ENCODE measurements around the gene CNNM4. TPM values are rescaled to one million over a fixed set of nuclear protein-coding genes. Genes with fewer than 3 reads are reported as not detected.

The CNNM4 gene
- total and polyA plus RNA-seq, 2 of the 4 experiments (the other 2 are of a cell fraction), result 2.0 to 4.1 TPM

- TF ChIP-seq MAFK (IDR thresholded peaks at IDR 0.05; ENCODE audit: low read depth, low read length), result no peak
Measured at GRCh38 chr2:96809951-96810782, 49.5 kb downstream of the CNNM4 start (continued).

- BruUV-seq (replicated peaks), result no TSS peak
- dilution Hi-C loops (cut with HindIII; ENCODE audit: low sequenced_read_pairs, unreplicated experiment), result no loop called here
Measured at GRCh38 chr2:96810783-96811192, 50.1 kb downstream of the CNNM4 start.

More at GRCh38 chr2:96810783-96811192, 50.1 kb downstream of the CNNM4 start:
- Histone ChIP-seq H3K27ac (ENCODE audit: insufficient read depth, low read length) (no peak overlapping the region), H3K23ac (ENCODE audit: low read depth, low read length) (no peak overlapping the region), H4K5ac (ENCODE audit: low read depth, low read length) (no peak overlapping the region), H2BK5ac (ENCODE audit: low read depth, low read length, poor library complexity, severe bottlenecking) (no peak overlapping the region), H4K8ac (ENCODE audit: low read depth in 2 of 2, low read length in 2 of 2) (no peak overlapping the region), H2AK9ac (replicated peaks; ENCODE audit: low read depth, low read length, poor library complexity) (no peak overlapping the region), H2AFZ (replicated peaks; ENCODE audit: low read length, poor library complexity) (no peak overlapping the region), H2BK120ac (ENCODE audit: low read depth, low read length) (no peak overlapping the region), H3K14ac (replicated peaks; ENCODE audit: low read depth, low read length) (no peak overlapping the region), H2BK15ac (ENCODE audit: low read depth, low read length) (no peak overlapping the region), H3K27me3 (ENCODE audit: control insufficient read depth, insufficient read depth, low read length) (no peaks in the 10 kb centered on the region), H3K56ac (ENCODE audit: extremely low read depth, insufficient read depth, low read length) (no peak overlapping the region), H4K91ac (ENCODE audit: insufficient read depth, low read depth, low read length) (no peak overlapping the region), H3K4me2 (ENCODE audit: low read depth, low read length) (no peak overlapping the region), H2AK5ac (ENCODE audit: low read depth, low read length) (peak overlapping the region; percentile 39; the same call in 1 of the 2 replicates), H4K20me1 (ENCODE audit: insufficient read depth, low read length) (no peaks in the 10 kb centered on the region), H3K9ac (ENCODE audit: low read depth, low read length) (no peak overlapping the region), H3K4me3 (ENCODE audit: insufficient read depth, low read depth, low read length) (no peak overlapping the region), H2BK20ac (ENCODE audit: low read depth, low read length) (no peak overlapping the region), H3K36me3 (ENCODE audit: control insufficient read depth, insufficient read depth, low read length) (0 out of 2 replicates have a peak, but pooled peaks cover 1% of the 10 kb centered on the region), H3K18ac (ENCODE audit: low read depth, low read length) (no peak overlapping the region), H3K4ac (ENCODE audit: low read depth, low read length) (no peak overlapping the region), H3K4me1 (ENCODE audit: control insufficient read depth, insufficient read depth, low read length) (peaks cover 7% of the 10 kb centered on the region), H3K9me3 (ENCODE audit: control insufficient read depth, insufficient read depth, low read length) (no peaks in the 10 kb centered on the region), H3K9me1 (ENCODE audit: insufficient read depth, low read length) (peaks cover 4% of the 10 kb centered on the region; the same call in 1 of the 2 replicates), H3K79me1 (ENCODE audit: low read depth in 1 of 2, low read length in 2 of 2) (no peaks in the 10 kb centered on the region)
- CTCF ChIA-PET, result interaction anchor here (0.9 kb wide), 1 partner anchor 14 kb away, joined by 3 read pairs; no protein-coding TSS in a partner anchor
- TF ChIP-seq, protein P1, sequence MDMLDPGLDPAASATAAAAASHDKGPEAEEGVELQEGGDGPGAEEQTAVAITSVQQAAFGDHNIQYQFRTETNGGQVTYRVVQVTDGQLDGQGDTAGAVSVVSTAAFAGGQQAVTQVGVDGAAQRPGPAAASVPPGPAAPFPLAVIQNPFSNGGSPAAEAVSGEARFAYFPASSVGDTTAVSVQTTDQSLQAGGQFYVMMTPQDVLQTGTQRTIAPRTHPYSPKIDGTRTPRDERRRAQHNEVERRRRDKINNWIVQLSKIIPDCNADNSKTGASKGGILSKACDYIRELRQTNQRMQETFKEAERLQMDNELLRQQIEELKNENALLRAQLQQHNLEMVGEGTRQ (IDR thresholded peaks at IDR 0.05; ENCODE audit: low read depth, low read length), result no peak
- TF ChIP-seq RFX5 (IDR thresholded peaks at IDR 0.05; ENCODE audit: low read depth, low read length) (no peak), MXI1 (IDR thresholded peaks at IDR 0.05; ENCODE audit: borderline replicate concordance, low read depth, low read length) (no peak), POLR2A (IDR thresholded peaks at IDR 0.05; ENCODE audit: low read depth, low read length) (no peak), RAD21 (IDR thresholded peaks at IDR 0.05; ENCODE audit: low read length) (no peak), SMC3 (IDR thresholded peaks at IDR 0.05; ENCODE audit: low read depth, low read length) (no peak), CEBPB (IDR thresholded peaks at IDR 0.05; ENCODE audit: low read depth, low read length) (no peak), MAZ (IDR thresholded peaks at IDR 0.05; ENCODE audit: borderline replicate concordance, low read depth, low read length) (no peak), RCOR1 (IDR thresholded peaks at IDR 0.05; ENCODE audit: insufficient replicate concordance, low read length) (no peak), NFE2L2 (IDR thresholded peaks at IDR 0.05; ENCODE audit: low read depth, low read length) (no peak), FOS (IDR thresholded peaks at IDR 0.05; ENCODE audit: low read depth, low read length) (no peak), CHD1 (IDR thresholded peaks at IDR 0.05; ENCODE audit: low read depth, low read length) (no peak)
- TF ChIP-seq, protein P2, sequence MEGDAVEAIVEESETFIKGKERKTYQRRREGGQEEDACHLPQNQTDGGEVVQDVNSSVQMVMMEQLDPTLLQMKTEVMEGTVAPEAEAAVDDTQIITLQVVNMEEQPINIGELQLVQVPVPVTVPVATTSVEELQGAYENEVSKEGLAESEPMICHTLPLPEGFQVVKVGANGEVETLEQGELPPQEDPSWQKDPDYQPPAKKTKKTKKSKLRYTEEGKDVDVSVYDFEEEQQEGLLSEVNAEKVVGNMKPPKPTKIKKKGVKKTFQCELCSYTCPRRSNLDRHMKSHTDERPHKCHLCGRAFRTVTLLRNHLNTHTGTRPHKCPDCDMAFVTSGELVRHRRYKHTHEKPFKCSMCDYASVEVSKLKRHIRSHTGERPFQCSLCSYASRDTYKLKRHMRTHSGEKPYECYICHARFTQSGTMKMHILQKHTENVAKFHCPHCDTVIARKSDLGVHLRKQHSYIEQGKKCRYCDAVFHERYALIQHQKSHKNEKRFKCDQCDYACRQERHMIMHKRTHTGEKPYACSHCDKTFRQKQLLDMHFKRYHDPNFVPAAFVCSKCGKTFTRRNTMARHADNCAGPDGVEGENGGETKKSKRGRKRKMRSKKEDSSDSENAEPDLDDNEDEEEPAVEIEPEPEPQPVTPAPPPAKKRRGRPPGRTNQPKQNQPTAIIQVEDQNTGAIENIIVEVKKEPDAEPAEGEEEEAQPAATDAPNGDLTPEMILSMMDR (conservative IDR thresholded peaks at IDR 0.05; ENCODE audit: low read depth, low read length), result no peak
- POLR2A ChIA-PET (ENCODE audit: unreplicated experiment), result no interaction called here
- DNase-seq (no peak), ATAC-seq (ENCODE audit: low read depth) (no peak)
- WGBS, 2 experiments (ENCODE audit: extremely low coverage in 2 of 2, insufficient read length in 1 of 2), result no CpG with 5 or more reads among the region's 5 CpGs
- in situ Hi-C loops (cut with MboI; ENCODE audit: low sequenced_read_pairs), result no loop called here
- intact Hi-C loops (cut with micrococcal nuclease), result no loop called here
